GM15510 (cell line): ENCODE results near the gene BMERB1.

Experiments used
- POLR2A ChIP-seq: IDR thresholded peaks from 3 replicates; pipeline ENCODE4 v1.6.1; 2011; ENCODE audit warnings: borderline replicate concordance; ENCODE audit not compliant: insufficient read length; ENCODE audit errors: extremely low read depth

The BMERB1 gene

DNA sequence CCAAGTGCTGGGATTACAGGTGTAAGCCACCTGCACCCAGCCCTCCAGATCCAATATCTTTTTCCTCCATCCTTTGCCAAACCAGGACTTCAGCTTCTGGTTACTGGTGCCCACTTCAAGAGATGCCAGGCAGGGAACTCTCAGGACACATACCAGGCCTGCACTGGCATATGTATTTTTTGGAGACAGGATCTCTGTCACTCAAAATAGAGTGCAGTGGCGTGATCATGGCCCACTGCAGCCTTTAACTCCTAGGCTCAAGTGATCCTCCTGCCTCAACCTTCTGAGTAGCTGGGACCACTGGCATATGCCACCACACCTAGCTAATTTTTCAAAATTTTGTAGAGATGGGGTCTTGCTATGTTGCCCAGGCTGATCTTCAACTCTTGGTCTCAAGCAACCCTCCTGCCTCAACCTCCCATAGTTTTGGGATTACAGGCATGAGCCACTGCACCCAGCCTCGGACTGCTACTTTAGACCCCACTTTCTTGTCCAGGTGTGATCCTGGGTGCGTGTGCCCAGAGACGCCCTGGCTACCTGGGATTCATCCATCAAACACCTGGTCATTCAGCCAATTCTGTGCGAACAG is 55.8 kb downstream of the BMERB1 start:
- TF ChIP-seq POLR2A: no peak

DNA sequence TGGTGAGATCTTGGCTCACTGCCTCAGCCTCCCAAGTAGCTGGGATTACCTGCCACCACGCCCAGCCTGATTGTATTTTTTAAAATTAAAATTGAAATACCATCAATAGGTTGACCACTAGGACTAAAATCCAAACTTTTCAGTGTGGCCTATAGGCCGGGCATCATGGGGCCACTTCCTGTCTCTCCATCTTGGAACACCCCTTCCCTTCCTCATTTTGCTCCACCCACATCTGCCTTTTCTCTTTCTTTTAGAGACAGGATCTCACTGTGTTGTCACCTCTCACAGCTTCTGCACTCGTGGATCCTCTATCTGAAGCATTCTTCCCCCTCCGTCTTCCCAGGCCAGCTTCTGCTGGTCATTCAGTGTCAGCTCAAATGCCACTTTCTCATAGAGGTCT is 57.0 kb downstream of the BMERB1 start:
- no peak for TF ChIP-seq POLR2A

DNA sequence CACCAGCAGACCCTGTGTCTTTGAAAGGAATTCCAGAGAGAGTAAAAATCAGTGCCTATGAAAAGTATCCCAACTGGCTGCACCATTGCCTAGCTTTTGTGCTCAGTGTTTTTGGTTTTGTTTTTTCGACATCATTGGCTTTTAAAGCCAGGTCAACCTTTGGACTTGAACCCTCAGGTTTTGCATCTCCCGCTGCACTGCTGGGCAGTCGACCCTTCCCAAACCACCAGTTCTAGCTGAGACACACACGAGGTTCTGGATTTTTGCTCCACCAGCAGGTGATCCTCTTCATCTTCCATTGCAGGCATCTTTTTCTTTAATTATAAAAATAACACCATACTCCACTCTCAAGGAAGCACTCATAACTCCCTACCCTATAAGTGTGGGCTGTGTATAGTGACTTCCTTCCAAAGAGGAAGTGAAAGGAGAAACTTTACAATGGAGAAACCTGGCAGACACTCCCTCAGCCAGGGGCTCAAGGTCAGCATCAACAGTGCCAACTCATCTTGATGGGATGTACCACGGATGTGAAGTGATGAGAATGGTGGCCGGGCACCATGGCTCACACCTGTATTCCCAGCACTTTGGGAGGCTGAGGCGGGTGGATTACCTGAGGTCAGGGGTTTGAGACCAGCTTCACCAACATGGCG is 57.8 kb downstream of the BMERB1 start:
- no peak for TF ChIP-seq POLR2A

DNA sequence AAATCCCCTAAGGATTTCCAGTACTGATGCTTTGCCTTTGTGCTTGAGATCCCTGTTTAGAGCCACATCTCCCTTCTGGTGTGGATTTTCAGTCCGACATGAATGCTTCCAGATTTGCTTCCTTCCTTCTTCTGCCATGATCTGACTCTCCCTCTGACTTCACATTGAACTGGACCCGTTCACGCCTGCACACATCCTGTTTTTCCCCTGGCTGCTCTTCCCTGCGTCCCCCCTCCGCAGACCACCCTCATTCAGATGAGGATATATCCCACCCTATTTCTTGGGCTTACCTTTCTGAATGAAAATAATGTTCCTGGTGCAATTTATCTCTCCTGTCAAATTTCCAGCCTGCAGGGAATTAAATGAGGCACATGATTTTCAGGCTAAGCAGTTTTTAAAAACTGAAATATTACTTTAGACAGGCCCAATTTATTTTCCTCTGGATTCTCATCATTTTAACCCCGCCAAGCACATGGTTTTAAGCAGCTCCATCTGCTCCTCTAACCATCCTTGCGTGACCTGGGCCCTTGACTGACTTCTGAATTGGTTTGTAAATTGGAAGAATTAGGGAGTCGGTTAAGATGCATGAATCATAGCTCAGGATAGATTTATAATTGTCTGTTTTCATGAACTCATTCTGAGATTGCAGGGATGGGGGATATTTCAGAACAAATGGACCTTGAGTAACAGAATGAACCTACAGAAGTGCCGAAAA is 59.2 kb downstream of the BMERB1 start:
- no peak for TF ChIP-seq POLR2A

DNA sequence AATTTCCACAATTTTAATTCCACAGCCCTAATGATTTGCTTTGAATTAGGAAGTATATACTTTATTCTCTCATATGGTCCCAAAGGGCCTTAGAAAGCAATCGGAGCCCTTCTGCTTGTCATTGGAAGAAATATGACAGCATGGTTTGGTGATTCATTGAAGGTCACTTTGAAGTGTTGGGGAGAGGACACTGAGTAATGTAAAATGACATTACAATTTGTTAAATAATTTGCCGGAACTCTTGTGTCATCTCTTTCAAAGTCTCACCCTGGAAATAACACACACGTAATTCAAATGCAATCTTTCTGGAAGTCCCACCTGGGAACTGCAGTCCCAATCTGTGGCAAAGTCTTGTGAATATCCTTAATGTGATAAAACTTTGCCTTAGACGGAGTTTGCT is 59.8 kb downstream of the BMERB1 start:
- TF ChIP-seq POLR2A: no peak

DNA sequence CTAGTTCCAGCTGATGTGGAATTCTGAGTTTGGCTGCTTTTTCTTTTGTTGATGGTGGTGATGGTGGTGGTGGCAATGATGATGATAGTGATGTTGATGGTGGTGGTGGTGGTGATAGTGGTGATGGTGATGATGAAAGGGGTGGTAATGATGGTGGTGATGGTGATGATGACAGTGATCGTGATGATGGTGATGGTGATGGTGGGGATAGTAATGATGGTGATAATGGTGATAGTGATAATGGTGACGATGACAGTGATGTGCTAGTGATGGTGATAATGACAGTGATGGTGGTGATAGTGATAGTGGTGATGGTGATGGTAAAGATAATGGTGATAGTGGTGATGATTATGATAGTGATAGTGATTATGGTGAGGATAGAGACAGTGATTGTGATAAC is 61.5 kb downstream of the BMERB1 start:
- TF ChIP-seq POLR2A: no peak

DNA sequence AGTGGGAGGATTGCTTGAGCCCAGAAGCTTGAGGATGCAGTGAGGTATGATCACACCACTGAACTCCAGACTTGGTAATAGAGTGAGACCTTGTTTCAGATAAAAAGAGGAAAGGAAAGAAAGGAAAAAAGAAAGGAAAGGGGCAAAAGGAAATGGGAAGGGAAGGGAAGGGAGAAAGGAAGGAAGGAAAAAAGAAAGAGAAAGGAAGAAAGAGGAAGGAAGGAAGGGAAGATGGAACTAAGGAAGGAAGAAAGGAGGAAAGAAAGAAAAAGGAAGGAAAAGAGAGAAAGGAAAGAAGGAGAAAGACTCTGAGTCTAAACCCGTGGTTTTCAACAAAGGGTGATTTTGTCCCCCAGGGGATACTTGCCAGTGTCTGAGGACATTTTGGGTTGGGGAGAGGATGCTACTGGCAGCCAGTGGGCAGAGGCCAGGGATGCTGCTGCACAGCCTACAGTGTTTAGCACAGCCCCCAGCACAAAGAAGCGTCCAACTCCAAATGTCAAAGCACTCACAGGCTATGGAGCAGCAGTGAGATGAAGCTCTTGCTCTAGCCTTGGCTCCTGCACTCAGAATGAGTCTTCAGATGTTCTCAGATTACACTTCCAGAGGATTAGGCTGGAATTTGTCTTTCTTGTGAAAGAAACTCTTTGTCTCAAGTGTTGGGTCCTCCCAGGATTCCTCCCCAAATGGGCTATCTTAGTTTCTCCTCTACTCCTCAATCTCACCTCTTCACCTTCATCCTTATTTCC is 64.2 kb downstream of the BMERB1 start:
- TF ChIP-seq POLR2A: no peak

DNA sequence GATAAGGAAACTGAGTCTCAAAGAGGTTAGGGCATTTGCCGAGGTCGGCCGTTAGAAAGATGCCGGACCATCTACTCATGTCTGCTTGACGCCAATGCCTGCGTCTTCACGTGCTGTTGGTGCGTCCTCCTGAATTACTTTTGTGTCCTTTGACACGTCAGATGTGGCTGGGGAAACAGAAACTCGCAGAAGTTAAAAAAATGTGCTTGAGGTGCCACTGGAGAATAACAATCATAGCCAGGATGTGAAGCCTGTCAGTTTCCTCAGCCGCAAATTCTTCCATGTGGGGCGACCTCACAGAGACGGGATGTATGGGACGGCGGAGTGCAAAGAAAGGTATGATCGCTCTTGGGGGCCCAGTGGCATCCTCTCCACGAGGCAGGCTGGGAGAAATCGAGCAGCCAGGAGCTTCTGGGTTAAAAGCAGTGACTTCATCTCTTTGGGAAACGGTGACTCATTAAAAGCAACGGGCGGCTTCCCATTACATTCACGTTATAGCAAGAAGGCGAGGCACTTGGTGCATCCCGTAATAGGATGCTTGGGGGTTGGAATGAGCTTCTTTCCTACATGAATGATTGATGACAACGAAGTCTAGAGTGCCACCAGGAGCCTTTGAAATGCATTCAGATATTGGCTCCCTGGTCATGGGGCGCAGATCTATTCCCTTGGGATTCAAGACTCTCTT is 67.8 kb downstream of the BMERB1 start:
- no peak for TF ChIP-seq POLR2A

DNA sequence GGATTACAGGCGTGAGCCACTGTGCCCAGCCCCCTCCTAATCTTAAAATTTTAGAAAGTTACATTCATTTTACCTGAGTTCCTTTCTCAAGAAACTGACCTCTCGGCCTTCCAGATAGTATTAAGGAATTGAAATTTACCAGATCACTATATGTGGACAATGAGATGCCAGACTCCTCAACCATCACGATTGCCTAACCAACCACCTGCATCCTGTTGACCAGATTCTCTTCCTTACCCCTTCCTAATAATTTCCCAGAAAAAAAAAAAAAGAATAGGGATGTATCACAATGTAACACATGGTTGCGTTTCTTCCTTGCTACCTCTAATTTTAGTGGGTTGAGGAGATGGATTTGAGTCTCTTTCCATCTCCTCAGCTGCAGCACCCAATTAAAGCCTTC is 72.1 kb downstream of the BMERB1 start:
- TF ChIP-seq POLR2A: no peak

DNA sequence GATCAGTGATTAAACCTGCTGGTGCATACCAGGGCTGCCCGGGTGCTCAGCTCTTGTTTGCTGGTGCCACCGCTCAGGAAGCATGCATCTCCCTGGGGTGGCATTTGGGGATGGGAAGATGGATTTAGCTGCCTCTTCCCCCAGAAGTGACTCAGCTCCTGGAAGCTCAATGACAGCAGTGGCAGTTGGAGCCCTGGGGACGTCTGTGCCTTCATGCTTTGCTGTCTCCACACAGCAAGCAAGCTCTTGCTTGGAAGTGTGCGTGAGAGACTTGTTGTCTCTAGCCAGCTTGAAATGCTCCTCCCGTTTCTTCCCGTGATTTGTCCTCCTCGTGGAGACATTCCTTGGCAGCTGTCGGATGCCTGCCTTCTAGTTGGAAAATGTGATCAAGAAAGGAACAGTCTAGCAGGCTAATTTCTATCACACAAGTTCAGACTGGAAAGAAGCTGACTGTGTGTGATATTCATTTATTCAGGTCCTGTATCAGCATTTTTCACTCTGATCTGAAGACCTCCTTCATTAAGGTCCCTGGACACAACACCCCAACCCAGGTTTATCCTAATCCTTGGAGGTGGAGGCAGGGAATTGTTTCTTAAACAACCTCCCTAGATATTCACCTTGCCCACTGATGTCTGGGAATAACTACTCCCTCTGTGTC is 73.0 kb downstream of the BMERB1 start:
- no peak for TF ChIP-seq POLR2A

DNA sequence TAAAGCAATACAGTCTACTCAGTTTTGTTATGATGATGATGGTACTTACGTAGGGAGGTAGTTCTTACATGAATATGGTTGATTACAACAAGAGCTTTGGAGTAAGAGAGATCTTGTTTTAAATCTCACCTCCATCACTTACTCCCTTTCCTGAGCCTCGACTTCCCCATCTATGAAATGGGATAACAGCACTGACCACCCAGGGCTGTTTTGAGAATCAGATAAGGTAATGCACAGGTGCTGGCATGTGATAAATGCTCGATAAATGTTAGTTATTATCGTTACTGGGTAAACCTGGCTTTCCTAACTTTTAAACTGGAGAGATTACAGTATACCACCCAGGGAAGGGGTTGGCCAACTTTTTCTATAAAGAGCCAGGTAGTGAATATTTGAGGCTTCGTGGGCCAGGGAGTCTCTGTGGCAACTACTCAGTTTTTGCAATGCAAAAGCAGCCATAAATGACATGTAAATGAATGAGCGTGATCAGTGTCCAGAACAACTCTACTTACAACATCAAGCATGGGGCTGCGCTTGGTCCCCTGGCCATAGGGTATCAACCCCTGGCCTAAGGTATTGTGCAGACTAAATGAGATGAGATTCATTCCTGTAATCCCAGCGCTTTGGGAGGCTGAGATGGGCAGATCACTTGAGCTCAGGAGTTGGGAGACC is 73.7 kb downstream of the BMERB1 start:
- TF ChIP-seq POLR2A: no peak

DNA sequence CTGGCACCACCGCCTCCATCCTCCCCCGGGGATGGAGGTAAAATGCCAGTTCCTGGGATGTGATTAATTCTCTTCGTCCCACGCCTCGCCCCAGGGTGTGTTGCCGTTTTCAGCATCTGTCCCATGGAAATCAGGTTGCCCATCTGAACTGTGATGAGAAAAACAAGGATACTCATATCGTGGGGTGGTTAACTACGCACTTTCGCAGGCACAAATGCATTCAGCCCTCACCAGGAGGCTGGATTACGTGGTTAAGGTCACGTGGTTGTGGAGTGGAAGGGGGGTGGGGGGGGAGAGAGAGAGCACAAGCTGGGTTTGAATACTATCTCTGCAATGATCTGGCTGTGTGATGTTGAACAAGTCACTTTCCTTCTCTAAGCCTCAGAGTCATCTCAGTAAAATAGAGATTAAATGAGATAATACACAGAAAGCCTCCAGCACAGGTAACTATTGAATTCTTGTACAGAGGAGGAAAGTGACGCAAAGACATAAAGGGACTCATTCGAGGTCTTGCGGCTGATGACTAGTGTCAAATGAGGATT is 74.7 kb downstream of the BMERB1 start:
- no peak for TF ChIP-seq POLR2A
